K562 treated with DMSO at 1 percent for 24 hours (cell line): ENCODE results near the gene TRPC6. TPM values are rescaled to one million over a fixed set of nuclear protein-coding genes. Genes with fewer than 3 reads are reported as not detected.

ENCODE experiments used
- total RNA-seq: library from RNA; unstranded; fragments of 300-600 nt; gene quantifications from 2 replicates; pipeline ENCODE4 v1.2.3, GENCODE V29; 2022; ENCODE audit warnings: low read depth; ENCODE audit not compliant: insufficient read depth

TRPC6 gene
- total RNA-seq, result not detected in 2 replicates

DNA sequence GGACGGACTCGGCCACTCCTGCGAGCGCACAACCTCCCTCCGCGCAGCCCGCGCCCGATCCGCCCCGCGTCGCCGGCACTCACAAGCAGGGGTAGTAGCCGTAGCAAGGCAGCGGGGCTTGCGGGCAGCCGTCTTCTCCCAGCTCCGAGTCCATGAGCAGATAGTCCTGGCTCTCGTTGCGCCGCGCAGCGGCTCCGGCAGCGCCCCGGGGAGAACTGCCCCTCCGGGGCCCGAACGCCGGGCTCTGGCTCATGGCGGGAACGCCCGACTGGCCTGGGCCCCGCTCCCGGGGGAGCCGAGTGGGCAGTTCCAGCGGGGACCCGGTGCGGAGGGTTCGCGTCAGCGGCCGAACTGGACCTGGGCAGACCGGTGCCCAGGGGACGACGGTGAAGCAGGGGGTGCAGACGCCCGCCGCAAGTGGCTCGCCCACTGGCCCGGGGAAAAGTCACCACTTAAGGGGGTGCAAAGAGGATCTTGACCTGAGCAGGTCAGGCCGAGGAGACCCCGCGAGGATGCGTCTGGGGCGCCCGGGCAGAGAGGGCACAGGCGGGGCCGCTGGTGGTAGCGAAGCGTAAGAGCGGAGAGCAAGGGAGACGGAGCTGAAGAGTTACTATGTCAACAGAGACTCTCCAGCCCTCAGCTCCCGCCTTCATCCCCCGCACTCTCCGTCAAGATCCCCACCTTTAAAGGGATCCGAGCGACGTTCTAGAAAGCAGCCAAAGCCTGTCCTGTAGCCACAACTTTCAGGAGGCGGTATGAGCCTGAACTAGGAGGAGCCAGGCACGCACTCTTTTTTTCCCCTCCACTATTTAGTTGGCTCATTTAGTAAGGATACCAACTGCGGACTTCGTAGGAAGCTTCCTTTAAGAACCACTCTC, at the start of gene TRPC6:
TRPC6 (minus strand) TSS at position 757 of the 878 bp plus-strand sequence; CDS start at position 253, 504 bp downstream.

